GM21447 (cell line): ENCODE data around the gene SLC25A28.

Experiments used
- ATAC-seq: cut with Tn5 transposase; IDR thresholded peaks from one replicate; pipeline ENCODE4 v1.9.1; 2021; ENCODE audit not compliant: unreplicated experiment

The SLC25A28 gene

DNA sequence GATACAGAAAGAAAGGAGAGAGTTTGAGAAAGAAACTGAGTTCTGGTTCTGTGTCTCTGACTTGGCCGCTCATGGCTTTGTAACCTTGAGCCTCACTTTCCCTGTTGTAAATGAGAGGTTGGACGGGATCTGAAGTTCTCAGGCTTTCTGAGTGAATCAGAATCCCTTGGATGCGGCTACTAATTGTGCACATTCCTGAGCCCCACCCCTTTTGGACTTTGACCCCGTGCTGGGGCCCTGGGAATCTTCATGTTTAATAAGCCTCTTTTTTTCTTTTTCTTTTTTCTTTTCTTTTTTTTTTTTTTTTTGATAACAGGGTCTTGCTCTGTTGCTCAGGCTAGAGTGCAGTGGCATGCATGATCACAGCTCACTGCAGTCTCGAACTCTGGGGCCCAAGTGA is 26.9 kb downstream of the SLC25A28 start:
- ATAC-seq, result no peak

DNA sequence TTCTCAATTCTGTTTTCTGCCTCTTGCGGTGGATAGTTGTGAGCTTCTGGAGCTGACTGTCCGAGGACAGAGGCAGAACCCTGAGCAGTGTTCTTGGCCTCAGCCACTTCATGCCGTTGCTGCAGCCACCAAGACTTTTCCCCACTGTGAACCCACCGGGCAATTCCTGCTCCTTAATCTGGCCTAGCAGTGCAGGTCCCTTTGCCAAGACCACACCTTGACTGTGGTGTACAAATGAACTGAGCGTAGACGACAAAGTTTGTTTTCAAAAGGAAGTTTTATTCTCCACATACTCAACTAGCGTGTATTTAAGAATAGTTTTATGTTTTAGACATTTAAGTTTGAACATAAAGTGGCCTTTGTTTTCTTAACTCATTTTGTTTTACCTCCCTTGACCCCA is 29.4 kb downstream of the SLC25A28 start:
- no peak for ATAC-seq

DNA sequence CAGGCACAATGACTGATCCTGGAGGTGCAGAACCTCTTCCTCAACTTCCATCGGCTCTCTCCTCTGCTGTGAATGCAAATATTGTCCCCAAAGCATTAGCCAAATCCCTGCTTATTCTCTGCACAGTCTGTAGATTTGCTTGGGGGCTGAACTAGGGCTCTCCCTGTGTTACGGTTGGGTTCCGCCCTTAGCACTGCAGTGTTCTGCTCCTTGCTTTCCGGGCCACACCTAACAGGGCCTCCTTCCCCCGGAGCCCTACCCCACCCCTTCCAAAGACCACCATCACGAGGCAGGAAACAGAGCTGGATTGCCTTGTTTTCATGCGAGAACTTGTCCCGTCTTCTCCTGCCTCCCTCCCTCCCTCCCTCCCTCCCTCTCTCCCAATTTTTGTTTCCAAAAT is 36.6 kb downstream of the SLC25A28 start:
- ATAC-seq, result no peak

DNA sequence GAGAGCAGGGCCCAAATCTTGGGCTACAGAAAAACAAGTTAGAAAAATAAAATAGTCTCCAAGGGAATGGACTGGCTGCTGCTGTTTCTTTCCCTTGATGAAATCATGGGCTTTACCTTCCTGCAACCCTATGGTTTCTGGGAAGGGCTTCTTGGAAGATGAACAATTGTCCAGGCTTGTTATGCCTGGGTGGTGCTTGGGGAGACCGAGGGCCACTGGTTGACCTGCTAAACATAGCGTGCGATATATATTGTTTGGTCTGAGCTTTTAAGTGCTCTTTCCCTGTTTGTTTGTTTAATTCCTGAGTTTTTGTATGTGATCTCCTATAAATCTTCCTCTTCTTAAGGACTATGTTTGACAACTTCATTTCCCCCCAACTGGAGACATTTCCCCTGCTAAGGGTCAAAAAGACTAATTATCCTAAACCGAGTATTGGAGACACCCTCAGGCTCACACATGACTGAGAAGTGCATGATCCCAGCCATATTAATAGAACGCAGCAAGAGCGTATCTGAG is 37.9 kb downstream of the SLC25A28 start:
- no peak for ATAC-seq

DNA sequence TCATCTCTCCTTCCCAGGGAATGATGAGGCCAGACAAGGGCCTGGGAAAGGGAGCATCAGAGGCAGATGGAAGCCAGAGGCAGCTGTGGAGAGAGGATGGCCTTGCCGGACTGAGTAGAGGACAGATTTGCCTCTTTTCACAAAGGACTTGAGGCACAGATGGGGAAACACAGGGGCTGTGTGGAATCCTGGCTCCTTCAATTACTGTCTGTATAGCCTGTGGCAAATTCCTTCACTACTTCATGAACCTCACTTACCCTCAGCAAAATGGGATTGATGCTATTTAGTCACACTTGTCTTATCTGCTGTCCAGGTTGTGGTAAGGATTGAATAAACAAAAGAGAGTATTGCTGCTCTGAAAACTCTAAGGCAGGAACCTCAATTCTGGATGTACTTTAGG is 40.3 kb downstream of the SLC25A28 start:
- no peak for ATAC-seq

DNA sequence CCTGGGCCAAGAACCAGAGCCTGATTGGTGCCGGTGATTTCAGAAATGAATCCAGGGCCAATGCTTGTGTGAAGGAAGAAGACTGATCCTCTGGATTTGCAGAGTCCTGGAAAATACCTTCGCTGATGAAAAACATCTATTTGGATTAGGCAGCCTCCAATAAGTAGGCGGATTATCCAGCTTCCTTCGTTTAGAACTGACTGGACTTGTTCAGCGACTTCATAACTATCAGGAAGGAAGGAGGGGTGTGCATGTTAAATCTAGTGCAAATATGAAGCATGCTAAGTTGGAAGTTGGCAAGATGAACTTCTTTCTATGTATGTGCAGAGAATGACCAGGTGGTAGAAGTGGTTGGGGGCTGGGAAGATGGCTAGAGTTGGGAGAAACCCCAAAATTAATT is 46.4 kb downstream of the SLC25A28 start:
- ATAC-seq, result no peak

DNA sequence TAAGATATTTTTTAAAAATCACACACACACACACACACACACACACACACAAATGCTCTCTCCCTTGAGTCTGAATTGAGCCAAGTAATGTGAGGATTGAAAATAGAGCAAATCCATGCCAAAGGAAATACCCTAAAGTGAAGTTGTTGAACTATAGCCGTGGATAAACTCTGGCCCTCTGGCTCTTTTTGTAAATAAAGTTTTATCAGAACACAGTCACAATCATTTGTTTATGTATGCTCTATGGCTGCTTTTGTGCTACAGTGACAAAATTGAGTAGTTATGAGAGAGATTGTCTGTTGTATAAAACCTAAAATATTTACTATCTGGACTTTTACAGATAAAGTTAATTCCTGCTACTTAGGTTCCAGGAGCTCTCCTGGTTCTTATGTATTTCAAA is 48.4 kb downstream of the SLC25A28 start:
- ATAC-seq, result no peak

DNA sequence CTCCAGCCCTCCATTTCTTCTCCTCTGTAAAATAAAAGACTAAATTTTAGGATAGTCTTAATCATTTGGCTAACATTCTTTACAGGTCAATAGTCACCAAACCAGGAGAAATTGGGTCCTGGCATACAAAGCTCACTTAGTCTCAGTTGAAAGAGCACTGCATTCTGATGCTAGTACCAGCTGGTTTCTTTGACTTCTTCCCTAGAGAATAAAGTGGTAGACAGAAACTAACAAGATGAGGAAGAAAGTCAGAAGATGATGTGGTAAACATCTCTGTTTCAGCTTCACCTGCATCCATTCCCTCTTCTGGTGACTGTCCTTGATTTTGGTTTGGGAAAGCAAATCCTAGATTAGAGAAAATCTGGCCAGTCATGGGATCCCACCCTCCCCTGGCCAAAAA is 50.3 kb downstream of the SLC25A28 start:
- no peak for ATAC-seq

DNA sequence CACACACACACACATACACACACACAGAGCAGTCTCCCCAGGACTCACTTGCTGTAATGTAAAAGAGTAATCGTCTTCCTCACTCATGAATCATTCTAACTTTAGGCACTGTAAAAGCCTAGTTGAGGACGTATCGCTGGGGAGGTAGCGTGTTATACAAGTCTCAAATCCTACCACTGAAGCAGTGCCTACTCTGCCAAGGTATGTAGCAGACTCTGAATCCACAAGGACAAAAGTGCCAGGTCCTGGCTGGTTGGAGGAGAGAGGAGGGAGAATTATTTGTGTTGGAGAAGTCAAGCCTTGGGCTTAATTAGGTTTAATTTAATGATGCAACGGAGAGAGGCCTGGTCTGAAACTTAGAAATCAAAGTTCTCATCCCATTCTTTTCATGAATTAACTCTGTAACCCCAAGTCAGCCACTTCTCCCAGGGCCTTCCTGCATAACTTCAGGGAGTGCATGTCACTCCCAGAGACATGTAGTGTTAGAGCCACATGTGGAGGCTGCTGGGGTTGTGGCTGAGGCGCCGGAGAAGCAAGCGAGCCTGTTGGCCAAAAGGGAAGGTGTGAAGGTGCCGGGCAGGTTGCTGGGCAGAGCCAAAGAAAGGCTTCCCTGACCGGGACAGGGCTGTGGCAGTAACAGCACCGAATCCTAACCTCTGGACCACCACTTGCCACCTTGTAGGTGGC is 50.8 kb downstream of the SLC25A28 start:
- no peak for ATAC-seq

DNA sequence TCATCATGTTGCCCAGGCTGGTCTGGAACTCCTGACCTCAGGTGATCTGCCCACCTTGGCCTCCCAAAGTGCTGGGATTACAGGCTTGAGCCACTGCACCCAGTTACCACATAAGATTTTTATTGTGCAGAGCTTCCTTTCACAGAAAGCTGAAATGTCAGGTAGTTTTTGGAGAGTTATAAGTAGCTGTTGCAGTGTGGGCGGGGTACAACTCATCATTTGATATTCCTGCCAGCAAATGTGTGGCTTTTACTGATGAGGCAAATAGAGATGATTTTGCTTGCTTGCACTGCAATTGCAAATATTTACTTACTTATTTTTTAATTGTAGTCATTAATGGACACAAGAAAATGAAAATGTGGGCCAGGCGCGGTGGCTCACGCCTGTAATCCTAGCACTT is 55.1 kb downstream of the SLC25A28 start:
- no peak for ATAC-seq

DNA sequence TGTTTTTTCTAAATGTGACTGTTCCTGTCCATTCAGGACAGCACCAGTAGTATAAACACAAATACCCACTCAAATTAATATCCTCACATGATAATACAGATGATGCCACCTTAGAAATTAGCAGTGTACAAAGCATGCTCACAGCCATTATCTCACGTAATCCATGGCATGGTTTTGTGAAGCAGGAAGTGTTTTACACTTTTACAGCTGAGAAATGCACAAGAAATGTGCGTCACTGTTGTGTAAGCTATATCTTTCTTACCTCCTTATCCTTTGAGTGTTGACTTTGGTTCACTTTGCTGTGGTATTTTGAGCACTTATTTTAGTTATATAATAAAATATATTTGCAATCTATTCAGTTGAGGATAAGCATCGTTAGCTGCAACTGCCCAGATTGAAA is 55.9 kb downstream of the SLC25A28 start:
- ATAC-seq, result no peak

DNA sequence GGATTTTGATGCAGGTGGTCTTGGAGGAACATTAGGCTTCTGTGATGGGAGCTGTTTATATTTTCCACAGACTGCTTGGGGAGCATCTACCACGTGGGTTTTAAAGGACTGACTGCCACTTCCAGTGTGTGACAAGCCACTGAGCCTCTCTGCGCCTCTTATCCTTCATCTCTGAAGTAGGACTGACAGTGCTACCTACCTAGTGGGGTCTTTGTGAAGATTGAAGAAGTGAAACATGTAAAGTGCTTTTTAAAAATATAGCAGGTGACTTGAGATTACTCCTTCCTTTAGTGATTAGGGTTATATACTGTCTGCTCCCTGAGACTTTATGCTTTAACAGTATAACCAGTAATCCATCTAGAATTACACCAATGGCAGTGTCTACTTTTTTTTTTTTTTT is 57.6 kb downstream of the SLC25A28 start:
- no peak for ATAC-seq
